ENCODE results near the gene SLC35F4. TPM values are rescaled to one million over a fixed set of nuclear protein-coding genes. Genes with fewer than 3 reads are reported as not detected.

The SLC35F4 gene
- total RNA-seq, 6 donors from 2014 or later: not detected

GRCh38 chr14:57576498-57576897, 289.4 kb downstream of the SLC35F4 start:
- TF ChIP-seq POLR2AphosphoS5 (IDR thresholded peaks at IDR 0.05) (no peak), POLR2A (IDR thresholded peaks at IDR 0.05) (no peak), CTCF (IDR thresholded peaks at IDR 0.05) (no peak), EP300 (IDR thresholded peaks at IDR 0.05) (no peak)
- H3K27me3 ChIP-seq: no peaks in the 10 kb centered on the region
- H3K4me3 ChIP-seq: no peak overlapping the region
- H3K4me1 ChIP-seq: no peaks in the 10 kb centered on the region
- WGBS, 2 donors: 89 to 94% methylated on average over 1 of the region's 1 CpG
- DNase-seq (no peak), ATAC-seq (ENCODE audit: low FRiP score in 2 of 2) (no peak)
- no peaks in the 10 kb centered on the region for H3K36me3 ChIP-seq
- H3K27ac ChIP-seq: no peak overlapping the region
- no peaks in the 10 kb centered on the region for H3K9me3 ChIP-seq

GRCh38 chr14:57575482-57575881, 290.4 kb downstream of the SLC35F4 start:
- no peak overlapping the region for H3K4me3 ChIP-seq
- no peak for TF ChIP-seq CTCF (IDR thresholded peaks at IDR 0.05)
- TF ChIP-seq POLR2AphosphoS5 (IDR thresholded peaks at IDR 0.05): no peak
- TF ChIP-seq EP300 (IDR thresholded peaks at IDR 0.05): no peak
- no peak for TF ChIP-seq POLR2A (IDR thresholded peaks at IDR 0.05)
- DNase-seq: no peak
- ATAC-seq (ENCODE audit: low FRiP score in 2 of 2): no peak
- 58 to 73% methylated on average over 2 of the region's 2 CpGs for WGBS, 2 donors
- H3K9me3 ChIP-seq: no peaks in the 10 kb centered on the region
- H3K36me3 ChIP-seq: no peaks in the 10 kb centered on the region
- no peak overlapping the region for H3K27ac ChIP-seq
- H3K27me3 ChIP-seq: no peaks in the 10 kb centered on the region
- no peaks in the 10 kb centered on the region for H3K4me1 ChIP-seq

GRCh38 chr14:57574617-57575288, 291.1 kb downstream of the SLC35F4 start:
- Histone ChIP-seq H3K27ac (no peak overlapping the region), H3K4me1 (no peaks in the 10 kb centered on the region), H3K27me3 (no peaks in the 10 kb centered on the region), H3K4me3 (no peak overlapping the region), H3K9me3 (no peaks in the 10 kb centered on the region), H3K36me3 (no peaks in the 10 kb centered on the region)
- WGBS, 2 donors: 60 to 70% methylated on average over 5 of the region's 5 CpGs
- ATAC-seq (ENCODE audit: low FRiP score in 2 of 2) (no peak), DNase-seq (no peak)
- TF ChIP-seq POLR2A (IDR thresholded peaks at IDR 0.05) (no peak), EP300 (IDR thresholded peaks at IDR 0.05) (no peak), CTCF (IDR thresholded peaks at IDR 0.05) (no peak), POLR2AphosphoS5 (IDR thresholded peaks at IDR 0.05) (no peak)

- Histone ChIP-seq H3K27me3 (no peaks in the 10 kb centered on the region), H3K36me3 (no peaks in the 10 kb centered on the region), H3K27ac (no peak overlapping the region), H3K4me1 (no peaks in the 10 kb centered on the region), H3K4me3 (no peak overlapping the region), H3K9me3 (no peaks in the 10 kb centered on the region)
- DNase-seq (no peak), ATAC-seq (ENCODE audit: low FRiP score in 2 of 2) (no peak)
- 91 to 94% methylated on average over 3 of the region's 3 CpGs for WGBS, 2 donors
- TF ChIP-seq EP300 (IDR thresholded peaks at IDR 0.05) (no peak), POLR2A (IDR thresholded peaks at IDR 0.05) (no peak), POLR2AphosphoS5 (IDR thresholded peaks at IDR 0.05) (no peak), CTCF (IDR thresholded peaks at IDR 0.05) (no peak)
These were observed 292.7 kb downstream of the SLC35F4 start for GRCh38 chr14:57573173-57573572.

- Histone ChIP-seq H3K27me3 (no peaks in the 10 kb centered on the region), H3K9me3 (no peaks in the 10 kb centered on the region), H3K4me3 (no peak overlapping the region), H3K36me3 (no peaks in the 10 kb centered on the region), H3K27ac (no peak overlapping the region), H3K4me1 (no peaks in the 10 kb centered on the region)
- DNase-seq (no peak), ATAC-seq (ENCODE audit: low FRiP score in 2 of 2) (no peak)
- no peak for TF ChIP-seq POLR2AphosphoS5 (IDR thresholded peaks at IDR 0.05)
- no peak for TF ChIP-seq POLR2A (IDR thresholded peaks at IDR 0.05)
- no peak for TF ChIP-seq EP300 (IDR thresholded peaks at IDR 0.05)
- TF ChIP-seq CTCF (IDR thresholded peaks at IDR 0.05): no peak
- WGBS, 2 donors: 74 to 88% methylated on average over 4 of the region's 4 CpGs
These were observed 297.3 kb downstream of the SLC35F4 start for GRCh38 chr14:57568554-57568953.

Data from upper lobe of left lung (tissue), 6 donors.